ENCODE results near the gene MXD4. TPM values are rescaled to one million over a fixed set of nuclear protein-coding genes. Genes with fewer than 3 reads are reported as not detected.

The MXD4 gene
- 70.3 and 94.7 TPM in 2 replicates for total RNA-seq

GRCh38 chr4:2261853-2262144 lies at the start of gene MXD4:
TSS of gene MXD4 (minus strand) at chr4:2262109. CDS start at chr4:2261980, 129 bp downstream.

GRCh38 chr4:2241410-2242353 lies 20.2 kb downstream of the MXD4 start, which contains the start of the genes HAUS3 and POLN:
TSS of gene HAUS3 (minus strand) at chr4:2242121. CDS start at chr4:2240946, 1,175 bp downstream.
TSS of gene POLN (minus strand) at chr4:2242121. CDS start at chr4:2229231, 12,890 bp downstream.

Other genes with a start within 250 kb of the MXD4 start
- 0.09 and 0.38 TPM in 2 replicates for gene NAT8L, start 202.8 kb downstream of the MXD4 start, total RNA-seq
- gene HAUS3, start 20.0 kb downstream of the MXD4 start, total RNA-seq: 8.9 and 10.4 TPM in 2 replicates
- gene POLN, start 20.0 kb downstream of the MXD4 start, total RNA-seq: 3.1 and 5.9 TPM in 2 replicates
- 4.0 and 12.3 TPM in 2 replicates for gene ZFYVE28, start 156.5 kb upstream of the MXD4 start, total RNA-seq
- under 0.01 and 0.09 TPM in 2 replicates for gene CFAP99, start 156.8 kb upstream of the MXD4 start, total RNA-seq
- gene RNF4, start 207.0 kb upstream of the MXD4 start, total RNA-seq: 44.1 and 54.0 TPM in 2 replicates